Naive B cell (primary cell): ENCODE results near the gene FGF22. TPM values are rescaled to one million over a fixed set of nuclear protein-coding genes. Genes with fewer than 3 reads are reported as not detected.

Experiments
- ATAC-seq, 2 donors: fragments of 150-1000 bp; cut with Tn5 transposase; 2 replicates each; pipeline ENCODE4 v1.10.0; 2021; ENCODE audit warnings: low read depth in 2 of 2, mild to moderate bottlenecking in 2 of 2, moderate library complexity in 2 of 2
- DNase-seq: peaks from one replicate; pipeline ENCODE4 v3.0.0; 2022
- H3K27ac Mint-ChIP-seq, 6 donors: one replicate each; pipeline ENCODE4 v1.8.0; 2020 to 2022; ENCODE audit warnings: mild to moderate bottlenecking in 6 of 6, mixed read lengths in 6 of 6, moderate library complexity in 5 of 6, inconsistent platforms in 2 of 6
- H3K27me3 Mint-ChIP-seq, 3 donors: one replicate each; pipeline ENCODE4 v1.8.0; 2021 to 2022; ENCODE audit warnings: mixed read lengths in 3 of 3, mild to moderate bottlenecking in 1 of 3
- H3K36me3 Mint-ChIP-seq, 2 donors: one replicate each; pipeline ENCODE4 v1.8.0; 2020 to 2022; ENCODE audit warnings: mixed read lengths in 2 of 2, inconsistent platforms in 1 of 2, mild to moderate bottlenecking in 1 of 2
- H3K4me1 Mint-ChIP-seq, 3 donors: one replicate each; pipeline ENCODE4 v1.8.0; 2020 to 2022; ENCODE audit warnings: mixed read lengths in 3 of 3, inconsistent platforms in 1 of 3, mild to moderate bottlenecking in 1 of 3, moderate library complexity in 1 of 3
- H3K4me3 Mint-ChIP-seq, 8 donors: one replicate each; pipeline ENCODE4 v1.8.0; 2020 to 2022; ENCODE audit warnings: mild to moderate bottlenecking in 8 of 8, mixed read lengths in 8 of 8, moderate library complexity in 8 of 8, inconsistent platforms in 2 of 8
- H3K9me3 Mint-ChIP-seq, 7 donors: one replicate each; pipeline ENCODE4 v1.8.0; 2020 to 2022; ENCODE audit warnings: mixed read lengths in 7 of 7, mild to moderate bottlenecking in 5 of 7, inconsistent platforms in 2 of 7, moderate library complexity in 1 of 7
- polyA plus RNA-seq, 6 donors: library from polyadenylated mRNA; unstranded; fragments of 300-500 nt; fragmentation: Illumina TruSeq; gene quantifications; one replicate each; pipeline ENCODE4 v1.2.3, GENCODE V29; 2021; ENCODE audit warnings: low read depth in 6 of 6

Gene FGF22
- polyA plus RNA-seq, 6 donors from 2014 or later, result not detected

DNA sequence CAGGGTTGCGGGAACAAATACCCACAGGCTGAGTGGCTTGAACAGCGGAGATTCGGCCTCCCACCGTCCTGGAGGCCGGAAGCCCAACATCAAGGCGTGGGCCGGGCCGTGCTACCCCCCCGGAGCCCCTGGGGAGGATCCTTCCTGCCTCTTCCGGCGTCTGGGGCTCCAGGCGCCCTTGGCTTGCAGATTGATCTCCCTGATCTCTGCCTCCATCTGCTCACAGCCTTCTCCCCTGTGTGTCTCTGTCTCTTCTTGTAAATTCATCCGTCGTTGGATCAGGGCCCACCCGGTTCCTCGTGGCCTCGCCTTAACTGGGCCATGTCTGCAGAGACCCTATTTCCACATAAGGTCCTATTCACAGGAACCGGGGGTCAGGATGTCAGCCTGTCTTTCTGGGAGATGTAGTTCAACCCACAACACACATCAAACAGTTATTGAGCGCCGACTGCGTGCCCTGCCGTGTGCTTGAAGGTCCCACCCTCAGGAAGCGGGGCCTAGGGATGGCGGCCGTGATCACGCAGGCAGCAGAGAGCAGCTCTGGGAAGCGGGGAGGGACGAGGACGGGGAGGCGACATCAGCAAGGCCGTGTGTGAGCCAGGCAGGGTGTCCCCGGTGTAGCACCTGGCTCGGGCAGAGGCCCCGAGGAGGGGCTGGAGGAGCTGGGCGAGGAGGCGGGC, 28.7 kb upstream of the FGF22 start:
- Mint-ChIP-seq H3K4me1 (peaks cover 7 to 18% (median 8%) of the 10 kb centered on the region in 3 donors), H3K4me3 (peak overlapping the region; percentile 56 to 89 (median 84)), H3K27me3 (peaks cover 4 to 8% (median 6%) of the 10 kb centered on the region in 3 donors), H3K9me3 (no peaks in the 10 kb centered on the region), H3K27ac (peak overlapping the region in 5 of 6 donors; percentile 5 to 87 (median 75)), H3K36me3 (peaks cover 0 to 3% of the 10 kb centered on the region in 2 donors)
- DNase-seq (peak; percentile 39), ATAC-seq (peak; percentile 56 to 63)

DNA sequence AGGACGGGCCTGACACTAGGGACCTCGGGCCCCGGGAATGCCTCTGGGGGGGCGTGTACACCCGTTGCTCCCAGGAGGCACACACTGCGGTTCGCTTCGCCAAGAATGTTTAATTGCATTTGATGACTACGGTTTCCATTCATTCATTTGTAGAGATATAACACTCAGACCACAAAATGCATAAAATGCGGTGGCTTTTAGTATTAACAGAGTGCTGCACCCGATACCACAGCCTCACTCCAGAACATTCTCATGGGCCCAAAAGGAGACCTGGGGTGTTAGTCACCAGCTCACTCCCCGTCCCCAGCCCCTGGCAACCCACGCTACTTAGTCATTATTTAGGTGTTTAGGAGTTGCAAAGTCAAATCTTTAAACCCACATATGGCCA, 28.2 kb upstream of the FGF22 start:
- Mint-ChIP-seq H3K9me3 (no peaks in the 10 kb centered on the region), H3K4me3 (peak overlapping the region; percentile 42 to 89 (median 84)), H3K27me3 (peaks cover 4 to 8% (median 6%) of the 10 kb centered on the region in 3 donors), H3K36me3 (peaks cover 0 to 3% of the 10 kb centered on the region in 2 donors), H3K4me1 (peaks cover 7 to 18% (median 8%) of the 10 kb centered on the region in 3 donors), H3K27ac (peak overlapping the region in 1 of 6 donors; percentile 57)
- ATAC-seq (no peak), DNase-seq (no peak)

DNA sequence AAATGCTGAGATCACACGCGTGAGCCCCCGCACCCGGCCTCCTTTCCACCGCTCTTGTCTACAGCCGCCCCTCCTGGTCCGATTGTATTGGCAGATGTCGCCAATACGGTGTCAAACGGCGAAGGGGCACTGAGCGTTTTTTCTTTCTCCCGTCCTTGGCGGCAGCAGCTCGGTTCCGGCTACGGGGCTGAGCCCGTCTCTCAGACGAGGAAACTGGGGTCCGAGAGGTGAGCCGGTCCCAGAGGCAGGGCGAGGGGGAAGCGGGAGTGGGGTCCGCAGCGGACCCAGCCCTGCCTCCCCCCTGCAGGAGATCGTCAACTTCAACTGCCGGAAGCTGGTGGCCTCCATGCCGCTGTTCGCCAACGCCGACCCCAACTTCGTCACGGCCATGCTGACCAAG, 26.7 kb upstream of the FGF22 start:
- Mint-ChIP-seq H3K27ac (no peak overlapping the region), H3K9me3 (no peaks in the 10 kb centered on the region), H3K36me3 (peaks cover 0 to 3% of the 10 kb centered on the region in 2 donors), H3K4me3 (no peak overlapping the region), H3K27me3 (peaks cover 4 to 8% (median 6%) of the 10 kb centered on the region in 3 donors), H3K4me1 (peaks cover 7 to 18% (median 8%) of the 10 kb centered on the region in 3 donors)
- no peak for ATAC-seq
- DNase-seq, result no peak

DNA sequence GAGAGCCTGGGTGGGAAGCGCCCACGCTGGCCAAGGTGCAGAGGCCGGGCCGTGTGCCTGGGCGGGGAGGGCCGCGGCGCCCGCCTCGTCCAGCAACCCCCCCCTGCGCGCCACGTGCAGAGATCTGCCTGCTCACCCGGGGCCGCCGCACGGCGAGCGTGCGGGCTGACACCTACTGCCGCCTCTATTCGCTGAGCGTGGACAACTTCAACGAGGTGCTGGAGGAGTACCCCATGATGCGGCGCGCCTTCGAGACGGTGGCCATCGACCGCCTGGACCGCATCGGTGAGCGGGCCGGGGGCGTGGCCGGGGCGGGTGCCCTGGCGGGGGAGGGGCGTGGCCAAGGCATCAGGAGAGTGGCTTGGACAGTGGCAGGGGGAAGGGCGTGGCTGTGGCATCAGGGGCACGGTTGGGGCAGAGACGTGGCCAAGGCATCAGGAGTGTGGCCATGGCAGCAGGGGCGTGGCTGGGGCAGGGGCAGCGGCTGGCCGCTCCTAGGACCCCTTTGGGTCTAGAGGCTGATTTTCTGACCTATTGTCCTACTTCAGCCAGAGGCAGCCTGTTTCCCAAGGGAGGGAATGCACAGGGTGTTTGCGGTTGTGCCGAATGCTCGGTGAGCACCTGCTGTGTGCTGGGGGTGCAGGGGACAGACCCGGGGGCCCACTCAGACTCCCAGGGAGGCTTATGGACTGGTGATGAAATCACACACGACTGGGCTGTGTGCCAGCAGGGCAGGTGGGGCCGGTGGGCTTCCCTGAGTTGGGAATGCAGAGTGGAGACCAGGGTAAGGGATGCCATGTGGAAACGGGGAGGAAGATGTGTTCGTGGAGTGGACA, 25.7 kb upstream of the FGF22 start:
- H3K36me3 Mint-ChIP-seq, result peaks cover 3 to 8% of the 10 kb centered on the region in 2 donors
- H3K27ac Mint-ChIP-seq, result no peak overlapping the region
- no peaks in the 10 kb centered on the region for H3K9me3 Mint-ChIP-seq
- ATAC-seq, result no peak
- H3K4me1 Mint-ChIP-seq, result peaks cover 7 to 18% (median 8%) of the 10 kb centered on the region in 3 donors
- no peak for DNase-seq
- H3K27me3 Mint-ChIP-seq, result peaks cover 4 to 8% (median 6%) of the 10 kb centered on the region in 3 donors
- peak overlapping the region in 1 of 8 donors; percentile 11 for H3K4me3 Mint-ChIP-seq

DNA sequence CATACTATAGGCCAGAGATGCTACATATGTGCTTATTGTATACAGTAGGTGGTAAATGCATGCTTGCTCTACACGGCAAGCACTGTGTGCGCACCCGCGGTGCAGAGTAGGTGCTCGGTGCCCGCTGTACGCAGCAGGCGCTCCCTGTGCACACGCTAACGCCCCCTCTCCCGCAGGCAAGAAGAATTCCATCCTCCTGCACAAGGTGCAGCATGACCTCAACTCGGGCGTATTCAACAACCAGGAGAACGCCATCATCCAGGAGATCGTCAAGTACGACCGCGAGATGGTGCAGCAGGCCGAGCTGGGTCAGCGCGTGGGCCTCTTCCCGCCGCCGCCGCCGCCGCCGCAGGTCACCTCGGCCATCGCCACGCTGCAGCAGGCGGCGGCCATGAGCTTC, 24.1 kb upstream of the FGF22 start:
- H3K27ac Mint-ChIP-seq, result no peak overlapping the region
- peaks cover 5 to 18% (median 7%) of the 10 kb centered on the region in 3 donors for H3K4me1 Mint-ChIP-seq
- H3K9me3 Mint-ChIP-seq, result no peaks in the 10 kb centered on the region
- DNase-seq (no peak), ATAC-seq (peak in 1 of 2 donors; percentile 9)
- H3K27me3 Mint-ChIP-seq, result peaks cover 4 to 8% (median 6%) of the 10 kb centered on the region in 3 donors
- H3K36me3 Mint-ChIP-seq, result peaks cover 3 to 8% of the 10 kb centered on the region in 2 donors
- H3K4me3 Mint-ChIP-seq, result peak overlapping the region in 6 of 8 donors; percentile 17 to 77 (median 57)

DNA sequence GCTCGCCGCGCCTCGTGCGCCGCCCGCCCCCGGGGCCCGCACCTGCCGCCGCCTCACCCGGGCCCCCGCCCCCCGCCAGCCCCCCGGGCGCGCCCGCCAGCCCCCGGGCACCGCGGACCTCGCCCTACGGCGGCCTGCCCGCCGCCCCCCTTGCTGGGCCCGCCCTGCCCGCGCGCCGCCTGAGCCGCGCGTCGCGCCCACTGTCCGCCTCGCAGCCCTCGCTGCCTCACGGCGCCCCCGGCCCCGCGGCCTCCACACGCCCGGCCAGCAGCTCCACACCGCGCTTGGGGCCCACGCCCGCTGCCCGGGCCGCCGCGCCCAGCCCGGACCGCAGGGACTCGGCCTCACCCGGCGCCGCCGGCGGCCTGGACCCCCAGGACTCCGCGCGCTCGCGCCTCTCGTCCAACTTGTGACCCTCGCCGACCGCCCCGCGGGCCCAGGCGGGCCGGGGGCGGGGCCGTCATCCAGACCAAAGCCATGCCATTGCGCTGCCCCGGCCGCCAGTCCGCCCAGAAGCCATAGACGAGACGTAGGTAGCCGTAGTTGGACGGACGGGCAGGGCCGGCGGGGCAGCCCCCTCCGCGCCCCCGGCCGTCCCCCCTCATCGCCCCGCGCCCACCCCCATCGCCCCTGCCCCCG, 23.5 kb upstream of the FGF22 start:
- H3K27ac Mint-ChIP-seq, result no peak overlapping the region
- H3K4me1 Mint-ChIP-seq, result peaks cover 0 to 14% (median 1%) of the 10 kb centered on the region in 3 donors
- DNase-seq, result no peak
- H3K27me3 Mint-ChIP-seq, result peaks cover 4 to 8% (median 6%) of the 10 kb centered on the region in 3 donors
- peaks cover 3 to 8% of the 10 kb centered on the region in 2 donors for H3K36me3 Mint-ChIP-seq
- ATAC-seq, result peak in 1 of 2 donors; percentile 20
- no peak overlapping the region for H3K4me3 Mint-ChIP-seq
- no peaks in the 10 kb centered on the region for H3K9me3 Mint-ChIP-seq

DNA sequence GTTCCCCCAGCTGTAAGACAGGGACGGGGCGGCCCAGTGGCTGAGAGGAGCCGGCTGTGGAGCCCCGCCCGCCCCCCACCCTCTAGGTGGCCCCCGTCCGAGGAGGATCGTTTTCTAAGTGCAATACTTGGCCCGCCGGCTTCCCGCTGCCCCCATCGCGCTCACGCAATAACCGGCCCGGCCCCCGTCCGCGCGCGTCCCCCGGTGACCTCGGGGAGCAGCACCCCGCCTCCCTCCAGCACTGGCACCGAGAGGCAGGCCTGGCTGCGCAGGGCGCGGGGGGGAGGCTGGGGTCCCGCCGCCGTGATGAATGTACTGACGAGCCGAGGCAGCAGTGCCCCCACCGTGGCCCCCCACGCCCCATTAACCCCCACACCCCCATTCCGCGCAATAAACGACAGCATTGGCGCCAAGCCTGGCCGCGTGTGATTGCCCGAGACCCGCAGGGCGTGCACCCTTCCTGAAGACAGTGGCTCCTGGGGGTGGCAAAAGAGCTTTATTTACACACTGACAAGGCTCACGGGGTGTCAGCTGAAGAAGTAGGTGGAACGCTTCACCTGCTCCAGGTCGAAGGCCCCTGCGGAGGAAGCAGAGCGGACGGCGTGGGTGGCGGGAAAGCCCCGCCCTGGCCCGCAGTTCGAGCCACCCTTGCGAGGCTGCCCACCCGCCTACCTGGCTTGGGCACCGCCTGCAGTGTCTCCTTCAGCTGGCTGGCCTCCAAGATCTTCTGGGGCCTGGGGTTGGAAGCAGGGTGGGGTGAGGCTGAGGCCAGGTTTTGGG, 22.7 kb upstream of the FGF22 start:
- ATAC-seq, result no peak
- Mint-ChIP-seq H3K27ac (no peak overlapping the region), H3K4me3 (no peak overlapping the region), H3K36me3 (peaks cover 3 to 8% of the 10 kb centered on the region in 2 donors), H3K27me3 (peaks cover 4 to 8% (median 6%) of the 10 kb centered on the region in 3 donors), H3K4me1 (peaks cover 0 to 9% (median 0%) of the 10 kb centered on the region in 3 donors), H3K9me3 (no peaks in the 10 kb centered on the region)
- DNase-seq, result no peak

DNA sequence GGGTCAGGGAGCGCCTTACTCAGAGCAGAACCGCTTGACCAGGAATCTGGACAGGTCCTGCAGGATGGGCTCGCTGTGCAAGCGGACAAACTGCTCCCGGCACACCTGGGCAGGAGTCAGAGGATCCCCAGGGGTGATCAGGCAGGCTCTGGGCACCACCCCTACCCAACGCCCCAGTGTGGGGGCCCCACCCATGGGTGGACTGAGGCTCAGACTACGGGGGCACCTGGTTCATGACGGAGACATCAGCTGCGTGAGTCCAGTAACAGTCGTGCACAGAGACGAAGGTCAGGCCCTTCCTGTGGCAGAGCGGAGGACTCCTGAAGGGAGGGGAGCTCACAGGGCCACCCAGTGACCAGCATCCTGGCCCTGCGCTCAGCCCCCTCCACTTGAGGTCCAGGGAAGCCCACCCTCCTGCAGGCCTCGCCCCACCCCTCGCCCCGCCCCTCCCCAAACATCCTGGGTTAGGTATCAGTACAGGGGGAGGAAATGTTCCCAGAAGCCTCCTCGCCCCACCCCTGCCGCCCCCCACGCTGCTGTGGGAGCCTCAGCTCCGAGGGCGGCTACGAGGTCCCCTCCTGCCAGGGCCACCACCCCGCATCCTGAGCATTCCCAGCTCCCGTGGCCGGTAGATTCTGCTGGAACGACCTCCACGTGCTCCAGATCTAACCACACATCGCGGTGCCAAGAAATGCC, 22.0 kb upstream of the FGF22 start:
- Mint-ChIP-seq H3K36me3 (peaks cover 3 to 8% of the 10 kb centered on the region in 2 donors), H3K9me3 (no peaks in the 10 kb centered on the region), H3K27me3 (peaks cover 4 to 8% (median 6%) of the 10 kb centered on the region in 3 donors), H3K27ac (peak overlapping the region in 2 of 6 donors; percentile 24 to 47), H3K4me1 (peaks cover 0 to 9% (median 0%) of the 10 kb centered on the region in 3 donors), H3K4me3 (no peak overlapping the region)
- ATAC-seq, result no peak
- no peak for DNase-seq

DNA sequence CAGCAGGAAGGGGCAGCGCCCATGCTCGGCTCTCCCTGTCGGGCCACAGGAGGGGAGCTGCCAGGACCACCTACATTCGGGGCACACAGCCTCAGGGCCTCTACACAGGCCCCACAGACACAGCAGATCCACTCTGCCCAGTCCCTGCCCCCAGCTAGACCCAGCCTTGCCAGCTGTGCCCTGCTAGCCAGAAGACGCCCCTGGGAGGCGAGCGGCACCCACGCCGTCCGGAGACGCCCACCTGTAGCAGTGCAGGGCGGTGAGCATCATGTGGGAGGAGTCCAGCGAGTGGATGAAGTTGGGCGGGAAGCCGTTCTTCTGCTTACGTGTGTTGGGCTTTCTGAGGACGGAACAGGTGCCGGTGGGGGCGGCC, 21.4 kb upstream of the FGF22 start:
- Mint-ChIP-seq H3K9me3 (no peaks in the 10 kb centered on the region), H3K4me3 (no peak overlapping the region), H3K4me1 (peaks cover 0 to 9% (median 0%) of the 10 kb centered on the region in 3 donors), H3K36me3 (peaks cover 3 to 8% of the 10 kb centered on the region in 2 donors), H3K27me3 (peaks cover 4 to 8% (median 6%) of the 10 kb centered on the region in 3 donors), H3K27ac (peak overlapping the region in 2 of 6 donors; percentile 24 to 47)
- ATAC-seq (no peak), DNase-seq (no peak)

DNA sequence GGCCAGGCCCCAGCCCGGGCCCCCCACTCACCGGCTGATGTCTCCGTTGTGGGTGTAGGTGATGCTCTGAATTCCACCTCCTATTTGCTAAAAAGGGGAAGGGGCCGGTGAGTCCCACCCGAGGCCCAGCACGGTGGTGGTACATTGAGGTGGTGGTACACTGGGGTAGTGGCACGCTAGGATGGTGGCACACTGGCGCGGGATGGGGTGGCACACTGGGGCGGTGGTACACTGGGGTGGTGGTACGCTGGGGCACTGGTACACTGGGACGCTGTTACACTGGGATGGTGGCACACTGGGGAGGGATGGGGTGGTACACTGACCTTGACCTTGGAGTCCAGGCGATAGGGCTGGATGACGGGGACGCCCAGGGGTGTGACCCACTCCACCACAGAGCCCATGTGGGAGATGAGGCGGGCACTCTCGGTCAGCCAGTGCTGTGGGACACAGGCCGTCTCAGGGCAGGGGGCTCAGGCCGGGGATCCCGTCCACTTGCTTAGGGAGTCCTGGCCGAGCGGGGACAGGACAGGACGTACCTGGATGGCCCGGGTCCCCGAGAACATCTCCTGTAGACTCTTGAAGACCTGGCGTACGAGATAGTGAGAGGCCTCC, 20.9 kb upstream of the FGF22 start:
- Mint-ChIP-seq H3K27ac (peak overlapping the region in 1 of 6 donors; percentile 9), H3K36me3 (peaks cover 3 to 8% of the 10 kb centered on the region in 2 donors), H3K27me3 (peaks cover 4 to 8% (median 6%) of the 10 kb centered on the region in 3 donors), H3K9me3 (no peaks in the 10 kb centered on the region), H3K4me1 (peaks cover 0 to 9% (median 0%) of the 10 kb centered on the region in 3 donors), H3K4me3 (no peak overlapping the region)
- DNase-seq (no peak), ATAC-seq (no peak)

DNA sequence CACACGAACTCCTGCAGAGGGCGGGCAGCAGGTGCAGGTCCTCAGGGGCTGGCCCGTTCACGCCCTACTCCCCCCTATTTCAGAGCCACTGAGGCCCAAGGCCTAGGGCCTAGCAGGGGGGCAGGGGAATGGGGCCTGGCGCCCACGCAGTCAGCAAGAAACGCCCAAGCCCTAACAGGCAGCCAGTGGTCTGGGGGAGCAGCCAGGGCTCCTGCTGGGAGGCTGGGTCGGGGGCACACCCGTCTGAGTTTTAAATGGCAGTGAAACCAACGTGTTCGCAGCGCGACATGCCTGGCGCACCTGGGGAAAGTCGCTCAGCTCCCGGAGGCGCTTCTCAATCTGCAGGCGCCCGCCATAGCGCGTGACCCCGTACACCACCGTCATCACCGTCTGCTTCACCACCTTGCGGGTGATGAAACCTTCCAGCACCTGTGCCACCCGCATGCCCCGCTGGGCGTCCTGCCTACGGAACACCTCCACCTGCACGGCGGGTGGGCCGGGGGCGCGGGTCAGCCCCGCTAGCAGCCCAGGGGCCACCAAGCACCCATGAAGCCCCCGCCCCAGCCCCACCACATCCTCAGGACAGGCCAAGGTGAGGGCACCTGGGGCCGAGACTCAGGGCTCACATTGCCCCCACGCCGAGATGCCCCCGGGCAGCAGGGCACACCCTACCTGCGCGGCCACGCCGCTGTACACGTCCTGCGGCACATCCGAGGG, 20.2 kb upstream of the FGF22 start:
- peaks cover 0 to 8% (median 0%) of the 10 kb centered on the region in 3 donors for H3K4me1 Mint-ChIP-seq
- DNase-seq (no peak), ATAC-seq (no peak)
- no peaks in the 10 kb centered on the region for H3K9me3 Mint-ChIP-seq
- no peak overlapping the region for H3K27ac Mint-ChIP-seq
- peaks cover 3 to 8% of the 10 kb centered on the region in 2 donors for H3K36me3 Mint-ChIP-seq
- H3K4me3 Mint-ChIP-seq, result no peak overlapping the region
- peaks cover 3 to 4% (median 3%) of the 10 kb centered on the region in 3 donors for H3K27me3 Mint-ChIP-seq
